Astrocyte of the spinal cord (primary cell): Measurements from ENCODE around the gene OSBPL10.

Experiments used
- DNase-seq: peaks from one replicate; pipeline ENCODE4 v3.0.0; 2011; ENCODE audit warnings: low read depth, low spot score
- H3K4me3 ChIP-seq: 2 replicates; pipeline ENCODE4 v1.5.1; 2011; ENCODE audit warnings: low read depth, mild to moderate bottlenecking, low read length, moderate library complexity
- CTCF ChIP-seq: IDR thresholded peaks from 2 replicates; pipeline ENCODE4 v1.5.1; 2012; ENCODE audit warnings: low read depth, mild to moderate bottlenecking, low read length, inconsistent platforms
- in situ Hi-C: cut with HindIII; loops from 2 replicates; pipeline ENCODE4 v1.10.0; 2017; ENCODE audit warnings: low sequenced_read_pairs

Gene OSBPL10

GRCh38 chr3:31668242-31668641 is 312.8 kb downstream of the OSBPL10 start:
- no peak for TF ChIP-seq CTCF
- DNase-seq = no peak
- no peak overlapping the region for H3K4me3 ChIP-seq
- in situ Hi-C loops = no loop called here

GRCh38 chr3:31667582-31667981 is 313.5 kb downstream of the OSBPL10 start:
- H3K4me3 ChIP-seq = no peak overlapping the region
- no peak for DNase-seq
- TF ChIP-seq CTCF = no peak
- in situ Hi-C loops = no loop called here

GRCh38 chr3:31664031-31664430 is 317.0 kb downstream of the OSBPL10 start:
- no peak for DNase-seq
- in situ Hi-C loops = no loop called here
- TF ChIP-seq CTCF = no peak
- no peak overlapping the region for H3K4me3 ChIP-seq

- TF ChIP-seq CTCF = no peak
- DNase-seq = no peak
- H3K4me3 ChIP-seq = no peak overlapping the region
- in situ Hi-C loops = no loop called here
Observed at GRCh38 chr3:31661993-31662670, 318.9 kb downstream of the OSBPL10 start.

- no peak for DNase-seq
- TF ChIP-seq CTCF = no peak
- H3K4me3 ChIP-seq = no peak overlapping the region
- in situ Hi-C loops = no loop called here
Observed at GRCh38 chr3:31661286-31661685, 319.8 kb downstream of the OSBPL10 start.

GRCh38 chr3:31659246-31659645 is 321.8 kb downstream of the OSBPL10 start:
- in situ Hi-C loops = no loop called here
- DNase-seq = no peak
- no peak for TF ChIP-seq CTCF
- H3K4me3 ChIP-seq = no peak overlapping the region
